ENCODE data around the gene ATP5F1E. TPM values are rescaled to one million over a fixed set of nuclear protein-coding genes. Genes with fewer than 3 reads are reported as not detected.

ATP5F1E gene
- total RNA-seq, 2 experiments from 2014 or later = 67.4 to 68.8 TPM

GRCh38 chr20:59051666-59052185 is 19.6 kb upstream of the ATP5F1E start:
- intact Hi-C loops (cut with micrococcal nuclease) = no loop called here
- H3K4me1 Mint-ChIP-seq (ENCODE audit: low read depth) = peaks cover 11% of the 10 kb centered on the region
- DNase-seq (no peak), ATAC-seq (no peak)
- no peaks in the 10 kb centered on the region for H3K36me3 Mint-ChIP-seq (ENCODE audit: low read depth)
- no peak overlapping the region for H3K27ac Mint-ChIP-seq
- POLR2A ChIA-PET = no interaction called here
- no peak for TF ChIP-seq CTCF (IDR thresholded peaks at IDR 0.05)
- CTCF ChIA-PET = interaction anchor here (0.6 to 1.4 kb wide), 4 partner anchors 112 to 604 kb away, joined by 3 to 4 read pairs (median 4); no protein-coding TSS in a partner anchor
- no peaks in the 10 kb centered on the region for H3K9me3 Mint-ChIP-seq
- peaks cover 19% of the 10 kb centered on the region for H3K27me3 Mint-ChIP-seq
- H3K4me3 Mint-ChIP-seq = no peak overlapping the region

- Mint-ChIP-seq H3K4me1 (ENCODE audit: low read depth) (peaks cover 12% of the 10 kb centered on the region), H3K27ac (no peak overlapping the region), H3K36me3 (ENCODE audit: low read depth) (no peaks in the 10 kb centered on the region), H3K4me3 (no peak overlapping the region), H3K27me3 (peaks cover 19% of the 10 kb centered on the region), H3K9me3 (no peaks in the 10 kb centered on the region)
- CTCF ChIA-PET = interaction anchor here (1.6 to 2.5 kb wide), 3 partner anchors 15 to 158 kb away, joined by 3 to 10 read pairs (median 8); no protein-coding TSS in a partner anchor
- ATAC-seq = no peak
- no peak for DNase-seq
- TF ChIP-seq CTCF (IDR thresholded peaks at IDR 0.05) = no peak
- intact Hi-C loops (cut with micrococcal nuclease) = no loop called here
- POLR2A ChIA-PET = interaction anchor here (0.7 to 0.9 kb wide), 2 partner anchors 10 to 387 kb away, joined by 3 to 5 read pairs; no protein-coding TSS in a partner anchor
Measured at GRCh38 chr20:59050437-59050836, 18.3 kb upstream of the ATP5F1E start.

- ChIA-PET CTCF (interaction anchor here (2.5 kb wide), 1 partner anchor 159 kb away, joined by 8 read pairs; no protein-coding TSS in a partner anchor), POLR2A (no interaction called here)
- no peak for TF ChIP-seq CTCF (IDR thresholded peaks at IDR 0.05)
- Mint-ChIP-seq H3K4me3 (no peak overlapping the region), H3K9me3 (no peaks in the 10 kb centered on the region), H3K36me3 (ENCODE audit: low read depth) (no peaks in the 10 kb centered on the region), H3K4me1 (ENCODE audit: low read depth) (peaks cover 20% of the 10 kb centered on the region), H3K27ac (no peak overlapping the region), H3K27me3 (peaks cover 17% of the 10 kb centered on the region)
- intact Hi-C loops (cut with micrococcal nuclease) = no loop called here
- DNase-seq (no peak), ATAC-seq (no peak)
Measured at GRCh38 chr20:59048681-59049030, 16.5 kb upstream of the ATP5F1E start.

GRCh38 chr20:59047938-59048680 is 16.0 kb upstream of the ATP5F1E start:
- no peak overlapping the region for H3K4me3 Mint-ChIP-seq
- peak; percentile 65 for ATAC-seq

More at GRCh38 chr20:59047938-59048680, 16.0 kb upstream of the ATP5F1E start:
- ChIA-PET CTCF (interaction anchor here (1.5 kb wide), 1 partner anchor 159 kb away, joined by 3 read pairs; no protein-coding TSS in a partner anchor), POLR2A (interaction anchor here (1.0 kb wide), 1 partner anchor 22 kb away, joined by 3 read pairs; no protein-coding TSS in a partner anchor)
- Mint-ChIP-seq H3K27me3 (peaks cover 14% of the 10 kb centered on the region), H3K27ac (no peak overlapping the region), H3K9me3 (no peaks in the 10 kb centered on the region), H3K36me3 (ENCODE audit: low read depth) (no peaks in the 10 kb centered on the region), H3K4me1 (ENCODE audit: low read depth) (peaks cover 25% of the 10 kb centered on the region)
- TF ChIP-seq CTCF (IDR thresholded peaks at IDR 0.05) = no peak
- peak; percentile 17 for DNase-seq
- intact Hi-C loops (cut with micrococcal nuclease) = no loop called here
